ENCODE measurements around the gene COQ9. TPM values are rescaled to one million over a fixed set of nuclear protein-coding genes. Genes with fewer than 3 reads are reported as not detected.

COQ9 gene
- total RNA-seq, 1 donor from 2014 or later: 34.1 TPM

DNA sequence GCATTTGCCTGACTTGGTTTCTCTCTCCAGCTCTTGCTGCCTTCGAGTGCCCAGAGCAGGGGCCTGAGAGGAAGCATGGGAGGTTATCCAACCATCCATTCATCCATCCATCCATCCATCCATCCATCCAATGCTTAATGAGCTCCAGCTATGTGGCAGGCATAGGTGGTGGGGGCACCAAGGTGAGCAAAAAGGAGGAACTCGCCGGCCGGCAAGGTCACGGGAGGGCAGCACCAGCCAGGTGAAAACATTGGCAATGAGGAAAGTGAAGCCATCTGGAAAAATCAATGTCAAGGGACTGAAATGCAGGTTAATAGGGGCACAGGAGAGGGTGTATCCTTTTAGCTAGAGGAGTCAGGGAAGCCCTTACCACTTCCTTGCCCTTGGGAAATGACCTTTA is 57.2 kb downstream of the COQ9 start:
- intact Hi-C loops (cut with micrococcal nuclease): no loop called here
- no peaks in the 10 kb centered on the region for H3K36me3 Mint-ChIP-seq (ENCODE audit: low read depth)
- no peak for ATAC-seq (ENCODE audit: low read depth)
- H3K4me3 Mint-ChIP-seq: no peak overlapping the region
- peaks cover 27% of the 10 kb centered on the region for H3K27me3 Mint-ChIP-seq
- no peak for DNase-seq
- ChIA-PET CTCF (interaction anchor here (1.9 kb wide), 1 partner anchor 15 kb away, joined by 4 read pairs; no protein-coding TSS in a partner anchor), POLR2A (no interaction called here)
- no peak overlapping the region for H3K27ac Mint-ChIP-seq
- H3K4me1 Mint-ChIP-seq: no peaks in the 10 kb centered on the region
- H3K9me3 Mint-ChIP-seq: no peaks in the 10 kb centered on the region
- TF ChIP-seq, protein P1, sequence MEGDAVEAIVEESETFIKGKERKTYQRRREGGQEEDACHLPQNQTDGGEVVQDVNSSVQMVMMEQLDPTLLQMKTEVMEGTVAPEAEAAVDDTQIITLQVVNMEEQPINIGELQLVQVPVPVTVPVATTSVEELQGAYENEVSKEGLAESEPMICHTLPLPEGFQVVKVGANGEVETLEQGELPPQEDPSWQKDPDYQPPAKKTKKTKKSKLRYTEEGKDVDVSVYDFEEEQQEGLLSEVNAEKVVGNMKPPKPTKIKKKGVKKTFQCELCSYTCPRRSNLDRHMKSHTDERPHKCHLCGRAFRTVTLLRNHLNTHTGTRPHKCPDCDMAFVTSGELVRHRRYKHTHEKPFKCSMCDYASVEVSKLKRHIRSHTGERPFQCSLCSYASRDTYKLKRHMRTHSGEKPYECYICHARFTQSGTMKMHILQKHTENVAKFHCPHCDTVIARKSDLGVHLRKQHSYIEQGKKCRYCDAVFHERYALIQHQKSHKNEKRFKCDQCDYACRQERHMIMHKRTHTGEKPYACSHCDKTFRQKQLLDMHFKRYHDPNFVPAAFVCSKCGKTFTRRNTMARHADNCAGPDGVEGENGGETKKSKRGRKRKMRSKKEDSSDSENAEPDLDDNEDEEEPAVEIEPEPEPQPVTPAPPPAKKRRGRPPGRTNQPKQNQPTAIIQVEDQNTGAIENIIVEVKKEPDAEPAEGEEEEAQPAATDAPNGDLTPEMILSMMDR (IDR thresholded peaks at IDR 0.05): no peak

DNA sequence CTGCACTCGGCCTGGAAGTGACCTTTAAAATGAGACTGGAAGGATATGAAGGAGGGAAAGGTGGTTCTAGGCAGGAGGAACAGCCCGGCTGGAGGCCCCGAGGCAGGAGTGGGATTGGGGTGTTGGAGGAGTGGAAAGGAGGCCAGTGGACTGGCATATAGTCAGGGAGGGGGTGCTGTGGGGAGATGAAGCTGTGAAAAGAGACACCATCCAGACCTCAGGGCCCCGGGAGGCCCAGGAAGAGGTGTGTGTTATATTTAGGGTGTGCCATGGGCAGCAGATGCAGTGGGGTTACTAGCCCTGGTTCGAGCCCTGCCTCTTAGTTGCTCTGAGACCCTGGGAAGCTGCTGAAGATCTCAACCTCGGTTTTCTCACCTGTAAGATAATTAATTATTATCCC is 57.9 kb downstream of the COQ9 start:
- intact Hi-C loops (cut with micrococcal nuclease): no loop called here
- Mint-ChIP-seq H3K4me3 (no peak overlapping the region), H3K9me3 (no peaks in the 10 kb centered on the region), H3K4me1 (no peaks in the 10 kb centered on the region), H3K27me3 (peaks cover 27% of the 10 kb centered on the region), H3K27ac (no peak overlapping the region), H3K36me3 (ENCODE audit: low read depth) (no peaks in the 10 kb centered on the region)
- DNase-seq (no peak), ATAC-seq (ENCODE audit: low read depth) (no peak)
- TF ChIP-seq, protein P1 (IDR thresholded peaks at IDR 0.05): no peak
- POLR2A ChIA-PET: no interaction called here
- CTCF ChIA-PET: interaction anchor here (1.9 kb wide), 1 partner anchor 14 kb away, joined by 4 read pairs; no protein-coding TSS in a partner anchor

DNA sequence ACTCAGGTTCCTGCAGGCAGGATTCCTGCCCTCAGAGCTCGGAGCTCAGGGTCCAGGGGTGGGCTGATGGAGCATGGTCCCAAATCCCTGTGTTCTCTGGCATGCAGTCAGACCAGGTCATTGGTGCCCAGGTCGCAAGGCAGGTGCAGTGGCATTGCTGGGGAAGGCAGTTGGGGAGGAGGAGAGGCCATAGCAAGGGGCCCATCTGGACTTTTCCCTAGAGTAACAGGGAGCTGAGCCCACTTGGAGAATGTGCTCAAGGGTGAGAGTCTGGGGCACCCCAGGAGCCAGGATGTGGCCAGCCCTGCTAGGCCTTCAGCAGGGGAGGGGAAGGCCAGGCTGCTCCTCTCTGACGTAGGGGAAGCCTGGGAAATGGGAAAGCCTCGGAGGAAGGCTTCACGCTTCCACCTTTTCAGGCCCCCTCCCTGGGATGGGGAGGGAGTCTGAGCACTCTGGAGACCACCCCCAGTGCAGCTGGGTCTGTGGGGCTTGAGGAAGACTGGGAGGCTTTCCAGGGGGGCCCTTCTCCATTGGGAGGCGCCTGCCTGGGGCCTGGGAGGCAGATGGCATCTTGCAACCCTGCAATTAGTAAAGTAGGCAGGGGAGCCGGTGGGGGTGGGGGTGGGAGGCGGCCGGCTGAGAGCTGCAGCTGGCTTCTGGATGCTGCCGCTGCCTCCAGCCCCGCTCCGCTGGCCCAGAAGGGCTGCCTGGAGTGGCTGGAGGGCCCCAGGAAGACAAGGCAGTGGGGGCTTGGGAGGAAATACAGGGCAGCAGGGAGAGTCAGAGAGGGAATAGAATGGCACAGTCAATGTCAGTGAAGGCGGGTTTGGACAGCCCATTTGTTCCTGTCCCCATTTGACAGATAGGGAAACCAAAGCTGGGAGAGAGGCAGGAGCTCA is 60.1 kb downstream of the COQ9 start:
- Mint-ChIP-seq H3K9me3 (no peaks in the 10 kb centered on the region), H3K27ac (no peak overlapping the region), H3K27me3 (peaks cover 20% of the 10 kb centered on the region), H3K4me3 (no peak overlapping the region), H3K36me3 (ENCODE audit: low read depth) (peaks cover 8% of the 10 kb centered on the region), H3K4me1 (no peaks in the 10 kb centered on the region)
- ATAC-seq (ENCODE audit: low read depth) (no peak), DNase-seq (no peak)
- ChIA-PET POLR2A (no interaction called here), CTCF (no interaction called here)
- TF ChIP-seq, protein P1 (IDR thresholded peaks at IDR 0.05): no peak
- intact Hi-C loops (cut with micrococcal nuclease): no loop called here

DNA sequence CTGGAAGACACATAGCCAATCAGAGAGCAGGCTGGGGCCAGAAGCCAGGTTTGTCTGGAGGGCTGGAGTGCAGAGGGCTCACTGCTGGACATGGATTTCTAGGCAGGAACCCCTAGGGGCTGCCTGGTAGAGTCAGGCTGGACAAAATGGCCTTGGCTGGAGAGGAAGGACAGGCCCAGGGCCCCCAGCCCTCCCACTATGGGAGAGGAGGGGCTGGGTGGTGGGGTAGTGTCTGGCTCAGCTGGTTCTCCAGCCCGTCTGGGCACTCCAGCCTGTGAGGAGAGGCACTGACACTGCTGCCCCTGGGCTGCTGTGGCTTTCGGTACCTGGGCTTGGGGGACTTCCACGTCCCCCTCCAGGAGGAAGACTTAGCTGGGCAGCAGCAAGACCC is 60.8 kb downstream of the COQ9 start:
- ChIA-PET CTCF (no interaction called here), POLR2A (no interaction called here)
- H3K27me3 Mint-ChIP-seq: peaks cover 18% of the 10 kb centered on the region
- TF ChIP-seq, protein P1 (IDR thresholded peaks at IDR 0.05): no peak
- H3K4me3 Mint-ChIP-seq: no peak overlapping the region
- H3K4me1 Mint-ChIP-seq: no peaks in the 10 kb centered on the region
- ATAC-seq (ENCODE audit: low read depth) (no peak), DNase-seq (no peak)
- intact Hi-C loops (cut with micrococcal nuclease): no loop called here
- H3K9me3 Mint-ChIP-seq: no peaks in the 10 kb centered on the region
- peaks cover 11% of the 10 kb centered on the region for H3K36me3 Mint-ChIP-seq (ENCODE audit: low read depth)
- H3K27ac Mint-ChIP-seq: no peak overlapping the region

DNA sequence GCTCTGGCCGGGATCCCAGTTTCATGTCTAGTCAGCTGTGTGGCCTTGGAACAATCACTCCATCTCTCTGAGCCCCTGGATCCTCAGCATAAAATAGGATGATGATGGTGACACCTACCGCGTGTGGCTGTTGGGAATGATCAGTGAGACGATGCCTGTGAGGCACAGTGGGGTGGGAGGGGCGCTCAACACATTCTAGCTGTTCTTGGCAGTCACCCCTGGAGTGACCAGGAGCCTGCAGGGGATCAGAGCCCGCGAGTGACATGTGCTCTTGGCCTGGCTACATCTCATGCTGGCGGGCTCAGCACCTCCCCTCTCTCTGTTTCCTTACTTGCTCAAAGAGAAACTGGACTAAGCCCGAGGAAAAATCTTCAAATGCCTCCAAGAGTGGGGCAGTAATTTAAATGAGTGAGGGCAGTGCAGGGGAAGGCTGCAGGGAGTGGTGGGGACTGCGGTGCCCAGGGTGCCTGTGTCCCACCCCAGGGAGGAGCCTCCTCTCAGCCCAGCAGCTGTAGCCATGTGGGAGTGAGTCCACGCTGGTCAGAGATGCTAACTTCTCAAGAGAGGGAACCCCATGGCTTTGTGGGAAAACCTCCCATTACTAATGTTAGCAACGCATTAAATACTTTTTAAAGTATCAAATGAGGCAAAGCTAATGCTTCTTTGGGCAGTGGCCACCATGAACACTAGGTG is 62.1 kb downstream of the COQ9 start:
- H3K4me1 Mint-ChIP-seq: no peaks in the 10 kb centered on the region
- no peak overlapping the region for H3K4me3 Mint-ChIP-seq
- ChIA-PET CTCF (no interaction called here), POLR2A (no interaction called here)
- no peak for ATAC-seq (ENCODE audit: low read depth)
- intact Hi-C loops (cut with micrococcal nuclease): no loop called here
- H3K9me3 Mint-ChIP-seq: no peaks in the 10 kb centered on the region
- no peak for DNase-seq
- peaks cover 18% of the 10 kb centered on the region for H3K27me3 Mint-ChIP-seq
- peaks cover 25% of the 10 kb centered on the region for H3K36me3 Mint-ChIP-seq (ENCODE audit: low read depth)
- H3K27ac Mint-ChIP-seq: no peak overlapping the region
- TF ChIP-seq, protein P1 (IDR thresholded peaks at IDR 0.05): no peak
